HL-60 (cell line): ENCODE measurements around the gene PPP2R3C.
"Not testable (repeated sequence)": the region's sequence is repeated elsewhere in the genome, so short reads cannot be mapped to it uniquely, and the experiment has no call there.

Source experiments
- DNase-seq, 2 experiments: peaks; one replicate each; pipeline ENCODE4 v3.0.0-alpha.2; 2010 to 2020; ENCODE audit warnings: low read depth in 1 of 2, low spot score in 1 of 2
- H3K27ac ChIP-seq: fragments of 250-450 bp; sonication (Bioruptor Pico); replicated peaks from 2 replicates; pipeline ENCODE4 v1.5.1; 2020; ENCODE audit warnings: mild to moderate bottlenecking, moderate library complexity
- H3K27me3 ChIP-seq: fragments of 250-450 bp; sonication (Bioruptor Pico); 2 replicates; pipeline ENCODE4 v1.5.1; 2021; ENCODE audit warnings: mild to moderate bottlenecking, moderate library complexity; ENCODE audit not compliant: insufficient read depth, poor library complexity, severe bottlenecking
- H3K4me3 ChIP-seq: replicated peaks from 2 replicates; pipeline ENCODE4 v1.5.1; 2011; ENCODE audit warnings: mild to moderate bottlenecking, control low read depth, low read length; ENCODE audit not compliant: insufficient read depth
- CTCF ChIP-seq: IDR thresholded peaks from one replicate; pipeline ENCODE4 v1.5.1; 2011; ENCODE audit warnings: low read length, control low read depth, inconsistent platforms; ENCODE audit not compliant: insufficient read depth
- GABPA ChIP-seq: IDR thresholded peaks from 2 replicates; pipeline ENCODE4 v1.6.1; 2012; ENCODE audit warnings: low read depth
- POLR2AphosphoS5 ChIP-seq: IDR thresholded peaks from 2 replicates; pipeline ENCODE4 v1.6.1; 2012; ENCODE audit warnings: low read depth
- REST ChIP-seq: IDR thresholded peaks from 2 replicates; pipeline ENCODE4 v1.6.1; 2012; ENCODE audit warnings: low read depth; ENCODE audit not compliant: insufficient replicate concordance
- SPI1 ChIP-seq: IDR thresholded peaks from 2 replicates; pipeline ENCODE4 v1.6.1; 2012; ENCODE audit warnings: low read depth, mild to moderate bottlenecking, borderline replicate concordance

The PPP2R3C gene

GRCh38 chr14:35114036-35114435 is 7.8 kb downstream of the PPP2R3C start:
- Histone ChIP-seq H3K27me3 (no peaks in the 10 kb centered on the region), H3K27ac (no peak overlapping the region), H3K4me3 (no peak overlapping the region)
- DNase-seq: no peak
- TF ChIP-seq SPI1 (no peak), CTCF (no peak), REST (no peak), GABPA (no peak), POLR2AphosphoS5 (no peak)

GRCh38 chr14:35113308-35113950 is 8.4 kb downstream of the PPP2R3C start:
- no peak for TF ChIP-seq GABPA

GRCh38 chr14:35112641-35113040 is 9.1 kb downstream of the PPP2R3C start:
- no peak overlapping the region for H3K27ac ChIP-seq
- H3K4me3 ChIP-seq: no peak overlapping the region
- TF ChIP-seq REST (no peak), GABPA (no peak), SPI1 (no peak), CTCF (no peak), POLR2AphosphoS5 (no peak)

More at GRCh38 chr14:35113308-35113950, 8.4 kb downstream of the PPP2R3C start:
- no peak overlapping the region for H3K27ac ChIP-seq
- no peak for DNase-seq
- H3K27me3 ChIP-seq: no peaks in the 10 kb centered on the region
- H3K4me3 ChIP-seq: no peak overlapping the region

GRCh38 chr14:35107866-35108265 is 13.9 kb downstream of the PPP2R3C start:
- no peaks in the 10 kb centered on the region for H3K27me3 ChIP-seq
- no peak overlapping the region for H3K4me3 ChIP-seq
- TF ChIP-seq POLR2AphosphoS5 (no peak), CTCF (no peak), SPI1 (no peak), GABPA (no peak), REST (no peak)
- no peak overlapping the region for H3K27ac ChIP-seq
- DNase-seq: no peak

More at GRCh38 chr14:35112641-35113040, 9.1 kb downstream of the PPP2R3C start:
- H3K27me3 ChIP-seq: no peaks in the 10 kb centered on the region
- no peak for DNase-seq

- not testable (repeated sequence) for H3K27ac ChIP-seq, DNase-seq, H3K27me3 ChIP-seq, H3K4me3 ChIP-seq
Measured at GRCh38 chr14:35094645-35095044, 27.1 kb downstream of the PPP2R3C start.
